ENCODE data around the gene ZNF500.

GRCh38 chr16:4775005-4775404 lies 8.0 kb upstream of the ZNF500 start:
- no peak for TF ChIP-seq POLR2A (IDR thresholded peaks at IDR 0.05)
- TF ChIP-seq, protein P1, sequence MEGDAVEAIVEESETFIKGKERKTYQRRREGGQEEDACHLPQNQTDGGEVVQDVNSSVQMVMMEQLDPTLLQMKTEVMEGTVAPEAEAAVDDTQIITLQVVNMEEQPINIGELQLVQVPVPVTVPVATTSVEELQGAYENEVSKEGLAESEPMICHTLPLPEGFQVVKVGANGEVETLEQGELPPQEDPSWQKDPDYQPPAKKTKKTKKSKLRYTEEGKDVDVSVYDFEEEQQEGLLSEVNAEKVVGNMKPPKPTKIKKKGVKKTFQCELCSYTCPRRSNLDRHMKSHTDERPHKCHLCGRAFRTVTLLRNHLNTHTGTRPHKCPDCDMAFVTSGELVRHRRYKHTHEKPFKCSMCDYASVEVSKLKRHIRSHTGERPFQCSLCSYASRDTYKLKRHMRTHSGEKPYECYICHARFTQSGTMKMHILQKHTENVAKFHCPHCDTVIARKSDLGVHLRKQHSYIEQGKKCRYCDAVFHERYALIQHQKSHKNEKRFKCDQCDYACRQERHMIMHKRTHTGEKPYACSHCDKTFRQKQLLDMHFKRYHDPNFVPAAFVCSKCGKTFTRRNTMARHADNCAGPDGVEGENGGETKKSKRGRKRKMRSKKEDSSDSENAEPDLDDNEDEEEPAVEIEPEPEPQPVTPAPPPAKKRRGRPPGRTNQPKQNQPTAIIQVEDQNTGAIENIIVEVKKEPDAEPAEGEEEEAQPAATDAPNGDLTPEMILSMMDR (IDR thresholded peaks at IDR 0.05): no peak
